Measurements from ENCODE around the gene TMPRSS11E.
"Not testable (repeated sequence)": the region's sequence is repeated elsewhere in the genome, so short reads cannot be mapped to it uniquely, and the experiment has no call there.

TMPRSS11E gene

GRCh38 chr4:68447201-68447600, at the start of gene TMPRSS11E:
TMPRSS11E (plus strand) TSS chr4:68447463; CDS start chr4:68447513, 50 bp downstream.
- no peak for DNase-seq
- intact Hi-C loops (cut with DNase I): no loop called here

DNA sequence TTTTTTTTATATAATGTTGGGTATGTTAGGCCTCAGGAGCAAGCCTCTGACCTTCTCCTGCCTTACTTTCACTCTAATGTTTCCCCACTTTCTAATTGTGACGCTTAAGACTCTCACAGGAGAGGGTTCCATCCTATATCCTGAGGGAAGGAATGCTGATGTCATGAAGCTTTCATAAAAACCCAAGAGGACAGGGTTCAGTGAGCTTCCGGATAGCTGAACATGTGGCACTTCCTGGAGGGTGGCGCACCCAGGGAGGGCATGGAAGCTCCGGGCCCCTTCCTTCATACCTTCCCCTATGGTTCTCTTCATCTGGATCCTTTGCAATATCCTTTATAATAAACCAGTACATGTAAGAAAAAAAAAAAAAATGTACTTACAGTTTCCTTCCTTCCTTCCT, 48.0 kb upstream of the TMPRSS11E start:
- no peak for DNase-seq
- intact Hi-C loops (cut with DNase I): no loop called here

GRCh38 chr4:68401231-68401630, 46.0 kb upstream of the TMPRSS11E start:
- intact Hi-C loops (cut with DNase I): no loop called here
- DNase-seq: no peak

- intact Hi-C loops (cut with DNase I): no loop called here
- DNase-seq: no peak
Observed at GRCh38 chr4:68404153-68404552, 43.1 kb upstream of the TMPRSS11E start.

GRCh38 chr4:68405718-68406478, 41.4 kb upstream of the TMPRSS11E start:
- intact Hi-C loops (cut with DNase I); DNase-seq: not testable (repeated sequence)

DNA sequence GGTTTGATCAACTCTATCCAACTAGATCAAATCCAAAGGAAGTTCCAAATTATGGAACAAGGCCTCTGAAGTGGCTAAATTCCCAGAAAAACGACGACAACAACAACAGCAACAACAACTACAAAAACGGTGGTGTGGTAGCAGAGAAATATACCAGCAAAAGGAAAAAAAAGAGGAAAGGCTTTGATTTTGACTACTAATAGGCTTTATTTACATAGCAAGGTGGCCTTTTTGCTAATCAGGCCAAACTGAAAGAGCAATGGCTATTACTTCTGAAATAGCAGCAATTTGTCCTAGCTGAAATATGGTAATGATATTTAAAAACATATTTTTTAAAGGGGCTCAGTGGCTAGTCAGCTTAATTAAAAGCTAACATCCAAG, 40.8 kb upstream of the TMPRSS11E start:
- intact Hi-C loops (cut with DNase I): no loop called here
- no peak for DNase-seq

GRCh38 chr4:68407015-68407867, 40.0 kb upstream of the TMPRSS11E start:
- intact Hi-C loops (cut with DNase I); DNase-seq: not testable (repeated sequence)

DNA sequence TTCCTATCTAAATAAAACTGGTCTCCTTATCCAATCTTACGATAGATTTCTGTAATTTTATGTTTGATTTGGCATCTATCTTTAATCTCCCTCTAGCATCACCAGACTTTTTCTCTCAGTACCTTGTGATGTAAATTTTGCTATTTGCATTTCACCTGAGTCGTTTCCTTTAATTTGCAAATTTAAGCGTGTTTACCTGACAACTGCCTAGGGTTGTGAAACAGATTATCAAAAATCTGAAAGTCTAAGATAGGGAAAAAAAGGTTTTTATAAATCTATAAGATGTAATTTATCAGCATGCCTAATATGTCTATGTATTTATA, 39.4 kb upstream of the TMPRSS11E start:
- intact Hi-C loops (cut with DNase I): no loop called here
- no peak for DNase-seq

DNA sequence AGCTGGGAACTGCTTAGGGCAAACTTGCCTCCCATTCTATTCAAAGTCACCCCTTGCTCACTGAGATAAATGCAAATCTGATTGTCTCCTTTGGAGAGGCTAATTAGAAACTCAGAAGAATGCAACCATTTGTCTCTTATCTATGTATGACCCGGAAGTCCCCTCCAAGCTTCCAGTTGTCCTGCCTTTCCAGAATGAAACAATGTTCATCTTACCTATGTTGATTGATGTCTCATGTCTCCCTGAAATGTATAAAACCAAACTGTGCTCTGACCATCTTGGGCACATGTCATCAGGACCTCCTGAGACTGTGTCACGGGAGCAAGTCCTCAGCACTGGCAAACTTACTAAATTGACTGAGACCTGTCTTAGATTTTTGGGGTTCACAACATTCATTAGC, 37.1 kb upstream of the TMPRSS11E start:
- DNase-seq: no peak
- intact Hi-C loops (cut with DNase I): no loop called here

- DNase-seq: no peak
- intact Hi-C loops (cut with DNase I): no loop called here
Observed at GRCh38 chr4:68410643-68411042, 36.6 kb upstream of the TMPRSS11E start.

DNA sequence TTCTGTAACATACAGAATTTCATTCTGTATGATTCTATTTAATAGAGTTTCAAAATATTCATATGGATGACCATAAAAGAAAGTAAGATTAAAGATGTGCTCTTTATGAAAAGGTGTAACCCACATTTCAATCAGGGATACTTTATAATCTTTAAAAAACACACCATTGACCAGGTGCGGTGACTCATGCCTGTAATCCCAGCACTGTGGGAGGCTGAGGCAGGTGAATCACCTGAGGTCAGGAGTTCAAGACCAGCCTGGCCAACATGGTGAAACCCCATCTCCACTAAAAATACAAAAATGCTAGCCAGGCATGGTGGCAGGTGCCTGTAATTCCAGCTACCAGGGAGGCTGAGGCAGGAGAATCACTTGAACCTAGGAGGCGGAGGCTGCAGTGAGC, 35.2 kb upstream of the TMPRSS11E start:
- DNase-seq; intact Hi-C loops (cut with DNase I): not testable (repeated sequence)

GRCh38 chr4:68416591-68416990, 30.7 kb upstream of the TMPRSS11E start:
- DNase-seq: no peak
- intact Hi-C loops (cut with DNase I): no loop called here

GRCh38 chr4:68426516-68426915, 20.7 kb upstream of the TMPRSS11E start:
- intact Hi-C loops (cut with DNase I): no loop called here
- no peak for DNase-seq

DNA sequence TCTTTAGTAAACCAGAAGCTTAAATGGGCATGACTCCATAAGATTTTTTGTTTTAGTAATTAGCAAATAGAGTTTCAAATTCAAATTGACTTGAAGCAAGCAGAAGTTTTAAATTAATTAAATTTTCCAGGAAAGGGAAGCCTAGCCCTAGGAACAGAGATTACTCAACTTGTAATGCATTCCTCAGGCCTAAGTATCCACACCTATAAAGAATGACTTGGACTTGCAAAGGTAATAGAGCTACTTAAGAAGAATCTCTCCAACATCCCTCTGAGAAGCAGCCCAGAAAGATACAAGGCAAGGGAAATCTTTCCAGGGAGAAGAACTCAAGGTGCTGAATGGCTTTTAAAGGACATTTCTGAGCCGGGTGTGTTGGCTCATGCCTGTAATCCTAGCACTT, 16.9 kb upstream of the TMPRSS11E start:
- DNase-seq: no peak
- intact Hi-C loops (cut with DNase I): no loop called here

GRCh38 chr4:68432320-68432719, 14.9 kb upstream of the TMPRSS11E start:
- DNase-seq: no peak
- intact Hi-C loops (cut with DNase I): no loop called here

DNA sequence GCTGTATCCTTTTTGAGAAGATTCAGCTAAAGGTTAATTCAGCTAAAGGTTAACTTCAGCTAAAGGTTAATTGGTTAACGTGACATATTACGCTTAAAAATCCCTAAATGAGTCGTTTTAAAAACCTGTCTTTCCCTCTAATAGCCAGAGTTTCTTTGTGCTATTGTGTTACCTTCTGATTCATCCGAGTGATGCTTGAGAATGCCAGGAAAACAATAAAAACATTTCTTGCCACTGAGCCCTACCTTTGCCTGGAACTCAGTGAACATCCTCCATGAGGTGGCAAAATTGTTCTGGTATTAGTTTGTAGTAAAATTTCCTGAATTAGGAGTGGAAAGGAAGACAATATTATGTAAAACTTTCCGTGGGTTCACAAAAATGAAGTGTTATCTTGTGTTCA, 13.7 kb upstream of the TMPRSS11E start:
- no peak for DNase-seq
- intact Hi-C loops (cut with DNase I): no loop called here

DNA sequence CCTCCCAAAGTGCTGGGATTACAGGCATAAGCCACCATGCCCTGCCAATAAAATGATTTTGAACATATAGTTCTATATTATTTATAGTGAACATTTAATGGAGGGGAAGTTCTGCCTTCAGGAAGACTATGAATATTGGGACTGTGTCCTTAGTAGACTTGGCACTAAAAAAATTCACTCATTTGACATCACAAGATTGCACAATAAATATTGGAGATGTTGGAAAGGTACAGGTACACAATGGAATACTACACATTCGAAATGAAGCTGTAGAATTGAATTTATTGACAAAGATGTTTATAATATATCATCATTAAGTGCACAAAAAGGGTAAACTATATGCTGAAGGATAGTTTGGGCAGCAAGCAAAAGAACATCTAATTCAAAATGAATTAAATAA, 13.0 kb upstream of the TMPRSS11E start:
- no peak for DNase-seq
- intact Hi-C loops (cut with DNase I): no loop called here

GRCh38 chr4:68434836-68435235, 12.4 kb upstream of the TMPRSS11E start:
- intact Hi-C loops (cut with DNase I): no loop called here
- no peak for DNase-seq

GRCh38 chr4:68445111-68445510, 2.2 kb upstream of the TMPRSS11E start:
- intact Hi-C loops (cut with DNase I): no loop called here
- DNase-seq: no peak

DNA sequence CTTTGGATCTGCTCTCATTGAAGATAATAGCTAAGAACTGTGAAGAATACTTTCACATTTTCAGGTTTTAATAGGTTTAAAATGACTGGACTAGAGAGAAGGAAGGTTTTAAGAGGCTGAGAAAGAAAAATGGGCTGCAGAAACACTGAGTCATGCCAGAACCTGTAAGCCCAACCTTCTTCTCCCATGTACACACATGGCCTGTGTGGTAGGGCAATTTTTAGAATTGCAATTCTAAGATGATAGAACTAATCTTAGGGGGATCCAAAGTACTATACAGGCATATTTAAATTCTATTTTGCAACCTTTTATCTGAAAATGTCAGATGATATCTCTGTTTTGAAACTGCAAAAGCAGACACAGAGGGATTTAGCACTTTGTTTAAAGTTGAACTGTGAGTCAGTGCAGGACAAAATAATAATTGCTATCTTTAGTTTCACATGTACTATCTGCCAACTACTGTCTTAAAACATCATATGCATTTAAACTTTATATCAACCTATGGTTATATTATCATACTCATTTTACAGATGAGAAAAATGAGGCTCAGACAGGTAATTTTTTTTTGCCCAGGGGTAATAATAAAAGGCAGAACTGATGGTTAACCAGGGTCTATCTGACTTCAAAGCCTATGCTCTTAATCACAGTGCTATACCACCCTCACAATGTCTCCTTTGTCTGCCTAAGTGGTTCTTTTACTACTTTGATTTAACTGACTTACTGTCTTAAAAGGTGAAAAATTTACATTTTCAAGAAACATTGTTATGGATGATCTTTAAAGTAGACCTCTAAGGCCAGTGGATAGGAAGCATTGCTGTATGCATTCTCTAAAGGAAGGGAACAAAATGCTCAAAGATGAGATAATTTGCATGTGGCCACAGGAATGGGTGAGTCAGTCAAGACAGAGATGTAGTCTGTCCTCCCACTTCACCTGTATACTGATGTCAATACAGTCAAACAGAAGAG, 4.3 kb downstream of the TMPRSS11E start:
- DNase-seq: no peak
- intact Hi-C loops (cut with DNase I): no loop called here

- intact Hi-C loops (cut with DNase I): no loop called here
- DNase-seq: no peak
Observed at GRCh38 chr4:68460085-68460484, 12.8 kb downstream of the TMPRSS11E start.

Measured in posterior cingulate gyrus (tissue), 11 donors.